Measurements from ENCODE around the gene IRX4. TPM values are rescaled to one million over a fixed set of nuclear protein-coding genes. Genes with fewer than 3 reads are reported as not detected.

IRX4 gene
- total and polyA plus RNA-seq, 2 of the 4 experiments (the other 2 are of a cell fraction), result not detected

GRCh38 chr5:1926471-1927341 lies 44.0 kb upstream of the IRX4 start (continued):
- no peak for TF ChIP-seq POLR2A (IDR thresholded peaks at IDR 0.05; ENCODE audit: low read depth, low read length)

GRCh38 chr5:1926071-1926440 lies 43.3 kb upstream of the IRX4 start:
- no peak overlapping the region for H4K91ac ChIP-seq (ENCODE audit: insufficient read depth, low read depth, low read length)
- ATAC-seq (ENCODE audit: low read depth), result no peak
- no peaks in the 10 kb centered on the region for H3K4me1 ChIP-seq (ENCODE audit: control insufficient read depth, insufficient read depth, low read length)
- H4K5ac ChIP-seq (ENCODE audit: low read depth, low read length), result no peak overlapping the region
- BruUV-seq (replicated peaks), result no TSS peak
- DNase-seq, result no peak
- no peak overlapping the region for H3K23ac ChIP-seq (ENCODE audit: low read depth, low read length)
- in situ Hi-C loops (cut with MboI; ENCODE audit: low sequenced_read_pairs) (no loop called here), intact Hi-C loops (cut with micrococcal nuclease) (no loop called here), dilution Hi-C loops (cut with HindIII; ENCODE audit: low sequenced_read_pairs, unreplicated experiment) (no loop called here)
- TF ChIP-seq BHLHE40 (IDR thresholded peaks at IDR 0.05; ENCODE audit: low read depth, low read length) (no peak), MXI1 (IDR thresholded peaks at IDR 0.05; ENCODE audit: borderline replicate concordance, low read depth, low read length) (no peak), RFX5 (IDR thresholded peaks at IDR 0.05; ENCODE audit: low read depth, low read length) (no peak), RAD21 (IDR thresholded peaks at IDR 0.05; ENCODE audit: low read length) (no peak), NFE2L2 (IDR thresholded peaks at IDR 0.05; ENCODE audit: low read depth, low read length) (no peak), ELK1 (IDR thresholded peaks at IDR 0.05; ENCODE audit: borderline replicate concordance, low read depth, low read length) (no peak), MAFK (IDR thresholded peaks at IDR 0.05; ENCODE audit: low read depth, low read length) (no peak), POLR2A (IDR thresholded peaks at IDR 0.05; ENCODE audit: low read depth, low read length) (no peak), RCOR1 (IDR thresholded peaks at IDR 0.05; ENCODE audit: insufficient replicate concordance, low read length) (no peak), CEBPB (IDR thresholded peaks at IDR 0.05; ENCODE audit: low read depth, low read length) (no peak), USF2 (IDR thresholded peaks at IDR 0.05; ENCODE audit: low read depth, low read length) (no peak), MAZ (IDR thresholded peaks at IDR 0.05; ENCODE audit: borderline replicate concordance, low read depth, low read length) (no peak), CHD1 (IDR thresholded peaks at IDR 0.05; ENCODE audit: low read depth, low read length) (no peak)
- no peak overlapping the region for H2BK20ac ChIP-seq (ENCODE audit: low read depth, low read length)
- H3K36me3 ChIP-seq (ENCODE audit: control insufficient read depth, insufficient read depth, low read length), result no peaks in the 10 kb centered on the region
- H3K27me3 ChIP-seq (ENCODE audit: control insufficient read depth, insufficient read depth, low read length), result peaks cover 3% of the 10 kb centered on the region; the same call in 1 of the 2 replicates
- no peak overlapping the region for H3K56ac ChIP-seq (ENCODE audit: extremely low read depth, insufficient read depth, low read length)
- H4K20me1 ChIP-seq (ENCODE audit: insufficient read depth, low read length), result no peaks in the 10 kb centered on the region
- H3K4ac ChIP-seq (ENCODE audit: low read depth, low read length), result no peak overlapping the region
- WGBS, 2 experiments (ENCODE audit: extremely low coverage in 2 of 2, insufficient read length in 1 of 2), result no CpG with 5 or more reads among the region's 5 CpGs
- no peak overlapping the region for H2AFZ ChIP-seq (replicated peaks; ENCODE audit: low read length, poor library complexity)
- no peak overlapping the region for H3K27ac ChIP-seq (ENCODE audit: insufficient read depth, low read length)
- H2BK5ac ChIP-seq (ENCODE audit: low read depth, low read length, poor library complexity, severe bottlenecking), result no peak overlapping the region
- no peak overlapping the region for H2AK5ac ChIP-seq (ENCODE audit: low read depth, low read length)
- no peak overlapping the region for H3K18ac ChIP-seq (ENCODE audit: low read depth, low read length)
- no peak overlapping the region for H2BK120ac ChIP-seq (ENCODE audit: low read depth, low read length)
- H2BK15ac ChIP-seq (ENCODE audit: low read depth, low read length), result no peak overlapping the region
- H3K14ac ChIP-seq (replicated peaks; ENCODE audit: low read depth, low read length), result no peak overlapping the region
- CTCF ChIA-PET, result no interaction called here
- H2AK9ac ChIP-seq (replicated peaks; ENCODE audit: low read depth, low read length, poor library complexity), result no peak overlapping the region
- H3K9ac ChIP-seq (ENCODE audit: low read depth, low read length), result no peak overlapping the region
- H3K9me1 ChIP-seq (ENCODE audit: insufficient read depth, low read length), result no peaks in the 10 kb centered on the region
- H4K8ac ChIP-seq (ENCODE audit: low read depth in 2 of 2, low read length in 2 of 2), result no peak overlapping the region
- H3K9me3 ChIP-seq (ENCODE audit: control insufficient read depth, insufficient read depth, low read length), result no peaks in the 10 kb centered on the region; the same call in 1 of the 2 replicates
- H3K4me2 ChIP-seq (ENCODE audit: low read depth, low read length), result no peak overlapping the region
- no peak overlapping the region for H3K4me3 ChIP-seq (ENCODE audit: insufficient read depth, low read depth, low read length)
- no peaks in the 10 kb centered on the region for H3K79me1 ChIP-seq (ENCODE audit: low read depth in 1 of 2, low read length in 2 of 2)
- POLR2A ChIA-PET (ENCODE audit: unreplicated experiment), result no interaction called here
